Keratinocyte (primary cell): ENCODE data around the gene AGFG1. TPM values are rescaled to one million over a fixed set of nuclear protein-coding genes. Genes with fewer than 3 reads are reported as not detected.

Experiments used
- DNase-seq: peaks from one replicate; pipeline ENCODE4 v3.0.0-alpha.2; 2011; ENCODE audit warnings: low read depth, missing footprints, low spot score
- FAIRE-seq: peaks from 2 replicates; lab custom pipeline; 2011; peaks lifted over from hg19 to GRCh38; lab: Jason Lieb, UNC
- H2AFZ ChIP-seq: 2 replicates; pipeline ENCODE4 v1.6.0; 2012; ENCODE audit warnings: low read length, control low read depth, inconsistent platforms; ENCODE audit not compliant: control insufficient read depth
- H3K27ac ChIP-seq: 2 replicates; pipeline ENCODE4 v1.5.1; 2011; ENCODE audit warnings: low read length; ENCODE audit not compliant: control insufficient read depth, insufficient read depth
- H3K27me3 ChIP-seq: 3 replicates; pipeline ENCODE4 v1.6.0; 2011; ENCODE audit warnings: low read length; ENCODE audit not compliant: control insufficient read depth, insufficient read depth; ENCODE audit errors: extremely low read depth
- H3K36me3 ChIP-seq, 2 experiments: 2 replicates in 1 of 2; 3 replicates in 1 of 2; pipeline ENCODE4 v1.5.1; 2011; ENCODE audit warnings: low read length in 2 of 2, mild to moderate bottlenecking in 1 of 2; ENCODE audit not compliant: control insufficient read depth in 2 of 2, insufficient read depth in 2 of 2; ENCODE audit errors: extremely low read depth in 1 of 2
- H3K4me1 ChIP-seq: 3 replicates; pipeline ENCODE4 v1.5.1; 2011; ENCODE audit warnings: low read length; ENCODE audit not compliant: control insufficient read depth, insufficient read depth; ENCODE audit errors: extremely low read depth
- H3K4me2 ChIP-seq: 3 replicates; pipeline ENCODE4 v1.6.0; 2011; ENCODE audit warnings: low read depth, low read length; ENCODE audit not compliant: control insufficient read depth, insufficient read depth; ENCODE audit errors: extremely low read depth
- H3K4me3 ChIP-seq, 3 experiments: fragments of 200-600 bp in 1 of 3; sonication (generic) in 1 of 3; 2 replicates in 2 of 3; 3 replicates in 1 of 3; pipeline ENCODE4 v1.5.1; 2011 to 2016; ENCODE audit warnings: low read length in 3 of 3, mild to moderate bottlenecking in 3 of 3, control low read depth in 2 of 3, inconsistent platforms in 1 of 3, low read depth in 1 of 3, mixed read lengths in 1 of 3, mixed run types in 1 of 3, moderate library complexity in 1 of 3; ENCODE audit not compliant: control insufficient read depth in 2 of 3, insufficient read depth in 2 of 3; ENCODE audit errors: extremely low read depth in 1 of 3
- H3K79me2 ChIP-seq: 2 replicates; pipeline ENCODE4 v1.6.0; 2012; ENCODE audit warnings: low read length; ENCODE audit not compliant: control insufficient read depth, insufficient read depth
- H3K9ac ChIP-seq: 3 replicates; pipeline ENCODE4 v1.6.0; 2011; ENCODE audit warnings: low read length; ENCODE audit not compliant: control insufficient read depth, insufficient read depth; ENCODE audit errors: extremely low read depth
- H3K9me1 ChIP-seq: 3 replicates; pipeline ENCODE4 v1.6.0; 2011; ENCODE audit warnings: low read length; ENCODE audit not compliant: control insufficient read depth, insufficient read depth; ENCODE audit errors: extremely low read depth
- H3K9me3 ChIP-seq: 2 replicates; pipeline ENCODE4 v1.5.1; 2012; ENCODE audit warnings: low read depth, low read length; ENCODE audit not compliant: control insufficient read depth
- H4K20me1 ChIP-seq: 3 replicates; pipeline ENCODE4 v1.6.0; 2011; ENCODE audit warnings: low read length; ENCODE audit not compliant: control insufficient read depth, insufficient read depth; ENCODE audit errors: extremely low read depth
- EZH2 ChIP-seq: IDR thresholded peaks from one replicate; pipeline ENCODE4 v1.6.1; 2012; ENCODE audit warnings: inconsistent platforms, mild to moderate bottlenecking, low read length, moderate library complexity
- dilution Hi-C: fragments of 300-500 bp; cut with MboI; formaldehyde crosslinking; loops from one replicate; pipeline ENCODE4 v1.7.0; 2020; ENCODE audit warnings: low sequenced_read_pairs; ENCODE audit not compliant: extremely low pct_ligation_motif_present
- polyA plus RNA-seq, 5 experiments: library from polyadenylated mRNA; depleted of rRNA in 3 of 5; stranded (reverse) in 3 of 5; stranded (forward) in 1 of 5; unstranded in 1 of 5; fragments of >200 nt; gene quantifications; 1 replicate in 1 of 5; 2 replicates in 3 of 5; 3 replicates in 1 of 5; pipeline versions ENCODE4 v1.2.1 to v1.2.3, GENCODE V29; 2011 to 2012; ENCODE audit warnings: missing spikeins in 2 of 5, low read depth in 1 of 5, low replicate concordance in 1 of 5
- TF ChIP-seq, protein P1 (sequence below), 3 experiments: IDR thresholded peaks in 1 of 3; conservative IDR thresholded peaks in 1 of 3; optimal IDR thresholded peaks in 1 of 3; 2 replicates in 2 of 3; 3 replicates in 1 of 3; pipeline versions ENCODE3 to v1.5.1; 2011; ENCODE audit warnings: low read length in 3 of 3, mild to moderate bottlenecking in 3 of 3, moderate library complexity in 2 of 3, control low read depth in 1 of 3, inconsistent platforms in 1 of 3; ENCODE audit not compliant: insufficient read depth in 2 of 3; ENCODE audit errors: extremely low read depth in 1 of 3

The AGFG1 gene
- polyA plus RNA-seq, 1 donor (not counting 4 experiments of a cell fraction or from before 2014, with no cell fraction given), result 111 TPM

GRCh38 chr2:227577555-227577954 is 105.6 kb downstream of the AGFG1 start:
- Histone ChIP-seq H3K4me3 (no peak overlapping the region), H3K27ac (no peak overlapping the region), H2AFZ (no peak overlapping the region), H3K27me3 (no peaks in the 10 kb centered on the region), H3K36me3 (no peaks in the 10 kb centered on the region), H3K9ac (no peak overlapping the region), H3K4me2 (no peak overlapping the region), H3K9me3 (peaks cover 2% of the 10 kb centered on the region), H3K79me2 (no peaks in the 10 kb centered on the region), H4K20me1 (no peaks in the 10 kb centered on the region), H3K4me1 (no peaks in the 10 kb centered on the region), H3K9me1 (no peaks in the 10 kb centered on the region)
- dilution Hi-C loops, result no loop called here
- DNase-seq, result no peak
- TF ChIP-seq, protein P1, sequence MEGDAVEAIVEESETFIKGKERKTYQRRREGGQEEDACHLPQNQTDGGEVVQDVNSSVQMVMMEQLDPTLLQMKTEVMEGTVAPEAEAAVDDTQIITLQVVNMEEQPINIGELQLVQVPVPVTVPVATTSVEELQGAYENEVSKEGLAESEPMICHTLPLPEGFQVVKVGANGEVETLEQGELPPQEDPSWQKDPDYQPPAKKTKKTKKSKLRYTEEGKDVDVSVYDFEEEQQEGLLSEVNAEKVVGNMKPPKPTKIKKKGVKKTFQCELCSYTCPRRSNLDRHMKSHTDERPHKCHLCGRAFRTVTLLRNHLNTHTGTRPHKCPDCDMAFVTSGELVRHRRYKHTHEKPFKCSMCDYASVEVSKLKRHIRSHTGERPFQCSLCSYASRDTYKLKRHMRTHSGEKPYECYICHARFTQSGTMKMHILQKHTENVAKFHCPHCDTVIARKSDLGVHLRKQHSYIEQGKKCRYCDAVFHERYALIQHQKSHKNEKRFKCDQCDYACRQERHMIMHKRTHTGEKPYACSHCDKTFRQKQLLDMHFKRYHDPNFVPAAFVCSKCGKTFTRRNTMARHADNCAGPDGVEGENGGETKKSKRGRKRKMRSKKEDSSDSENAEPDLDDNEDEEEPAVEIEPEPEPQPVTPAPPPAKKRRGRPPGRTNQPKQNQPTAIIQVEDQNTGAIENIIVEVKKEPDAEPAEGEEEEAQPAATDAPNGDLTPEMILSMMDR (optimal IDR thresholded peaks at IDR 0.05 in 1 of 3, IDR thresholded peaks at IDR 0.05 in 1 of 3, conservative IDR thresholded peaks at IDR 0.05 in 1 of 3; ENCODE audit: extremely low read depth in 1 of 3, insufficient read depth in 2 of 3, low read length in 3 of 3), result no peak
- no peak for TF ChIP-seq EZH2
- no peak for FAIRE-seq

DNA sequence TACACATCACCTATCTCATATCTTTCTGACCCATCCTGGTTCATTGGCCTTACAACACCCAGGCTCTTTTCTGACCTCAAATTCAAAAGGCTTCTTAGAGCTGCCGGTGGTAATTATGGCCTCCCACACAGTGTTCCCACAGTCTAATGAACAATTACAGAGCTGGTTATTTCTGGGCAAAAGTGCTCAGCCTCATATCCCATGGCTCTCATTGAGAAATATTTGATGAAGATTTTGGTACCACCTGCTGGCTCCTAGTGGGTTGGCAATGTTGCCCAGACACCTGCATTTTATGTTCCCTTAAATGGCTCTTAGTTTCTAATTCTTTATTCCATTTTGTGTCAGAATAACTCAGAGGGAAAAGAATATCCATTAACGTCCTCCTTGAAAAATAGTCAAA is 106.7 kb downstream of the AGFG1 start:
- FAIRE-seq (no peak), DNase-seq (no peak)
- H3K36me3 ChIP-seq, result no peaks in the 10 kb centered on the region
- H3K9ac ChIP-seq, result no peak overlapping the region
- no peaks in the 10 kb centered on the region for H3K4me1 ChIP-seq
- H3K9me1 ChIP-seq, result no peaks in the 10 kb centered on the region
- no peak overlapping the region for H3K27ac ChIP-seq
- no peaks in the 10 kb centered on the region for H4K20me1 ChIP-seq
- dilution Hi-C loops, result no loop called here
- TF ChIP-seq EZH2, result no peak
- TF ChIP-seq, protein P1 (optimal IDR thresholded peaks at IDR 0.05 in 1 of 3, IDR thresholded peaks at IDR 0.05 in 1 of 3, conservative IDR thresholded peaks at IDR 0.05 in 1 of 3; ENCODE audit: extremely low read depth in 1 of 3, insufficient read depth in 2 of 3, low read length in 3 of 3), result no peak
- no peak overlapping the region for H3K4me3 ChIP-seq
- H3K27me3 ChIP-seq, result no peaks in the 10 kb centered on the region
- H2AFZ ChIP-seq, result no peak overlapping the region
- peaks cover 2% of the 10 kb centered on the region for H3K9me3 ChIP-seq
- no peaks in the 10 kb centered on the region for H3K79me2 ChIP-seq
- no peak overlapping the region for H3K4me2 ChIP-seq
